GM18508 (cell line): ENCODE results near the gene PPCDC.

Experiments used
- ATAC-seq: cut with Tn5 transposase; IDR thresholded peaks from one replicate; pipeline ENCODE4 v1.9.1; 2021; ENCODE audit warnings: moderate number of reproducible peaks; ENCODE audit not compliant: insufficient read depth, unreplicated experiment

Gene PPCDC

GRCh38 chr15:75023181-75023871 is at the start of gene PPCDC:
PPCDC (plus strand) TSS chr15:75023590; CDS start chr15:75028319, 4,729 bp downstream.
- ATAC-seq = no peak

GRCh38 chr15:74976159-74976558 is 47.2 kb upstream of the PPCDC start:
- ATAC-seq = no peak

GRCh38 chr15:74977599-74977998 is 45.8 kb upstream of the PPCDC start:
- ATAC-seq = no peak

GRCh38 chr15:74978077-74978476 is 45.3 kb upstream of the PPCDC start:
- ATAC-seq = no peak

- no peak for ATAC-seq
These were observed 44.9 kb upstream of the PPCDC start for GRCh38 chr15:74978503-74978902.

- no peak for ATAC-seq
These were observed 41.2 kb upstream of the PPCDC start for GRCh38 chr15:74982183-74982582.

- ATAC-seq = no peak
These were observed 39.6 kb upstream of the PPCDC start for GRCh38 chr15:74983725-74984231.

GRCh38 chr15:74988007-74988800 is 35.2 kb upstream of the PPCDC start:
- ATAC-seq = no peak

GRCh38 chr15:74989527-74989926 is 33.9 kb upstream of the PPCDC start:
- ATAC-seq = no peak

- ATAC-seq = no peak
These were observed 30.8 kb upstream of the PPCDC start for GRCh38 chr15:74992619-74993018.

- ATAC-seq = no peak
These were observed 29.2 kb upstream of the PPCDC start for GRCh38 chr15:74994236-74994635.

GRCh38 chr15:74994685-74995084 is 28.7 kb upstream of the PPCDC start:
- no peak for ATAC-seq

- ATAC-seq = no peak
These were observed 28.1 kb upstream of the PPCDC start, which contains the start of gene SCAMP5 for GRCh38 chr15:74995182-74995778. SCAMP5 (plus strand) TSS chr15:74995563; CDS start chr15:75011840, 16,277 bp downstream.

GRCh38 chr15:74995779-74996765 is 27.3 kb upstream of the PPCDC start:
- no peak for ATAC-seq

- ATAC-seq = no peak
These were observed 26.2 kb upstream of the PPCDC start for GRCh38 chr15:74997141-74997540.

GRCh38 chr15:74997543-74997942 is 25.8 kb upstream of the PPCDC start:
- no peak for ATAC-seq

GRCh38 chr15:75001310-75001709 is 22.1 kb upstream of the PPCDC start:
- no peak for ATAC-seq

- no peak for ATAC-seq
These were observed 21.0 kb upstream of the PPCDC start for GRCh38 chr15:75002398-75002797.

- no peak for ATAC-seq
These were observed 16.2 kb upstream of the PPCDC start for GRCh38 chr15:75007216-75007615.

GRCh38 chr15:75008221-75008625 is 15.2 kb upstream of the PPCDC start:
- no peak for ATAC-seq
